DND-41 (cell line): ENCODE data around the gene SETBP1.

Source experiments
- ATAC-seq: fragments of 200-7000 bp; cut with Tn5 transposase; 3 replicates; pipeline ENCODE4 v1.9.1; 2021; ENCODE audit warnings: low read depth; ENCODE audit not compliant: insufficient read depth
- DNase-seq: peaks from one replicate; pipeline ENCODE4 v3.0.0-alpha.2; 2020
- H2AFZ ChIP-seq: 2 replicates; pipeline ENCODE4 v1.6.0; 2012; ENCODE audit warnings: low read depth, low read length
- H3K27ac ChIP-seq: 2 replicates; pipeline ENCODE4 v1.5.1; 2012; ENCODE audit warnings: low read length, inconsistent platforms
- H3K27me3 ChIP-seq: fragments of 200-600 bp; sonication (generic); 2 replicates; pipeline ENCODE4 v1.6.0; 2012; ENCODE audit warnings: low read length, mild to moderate bottlenecking, inconsistent platforms; ENCODE audit not compliant: insufficient read depth, poor library complexity
- H3K36me3 ChIP-seq: 2 replicates; pipeline ENCODE4 v1.5.1; 2012; ENCODE audit warnings: low read length, inconsistent platforms; ENCODE audit not compliant: insufficient read depth
- H3K4me1 ChIP-seq: 2 replicates; pipeline ENCODE4 v1.5.1; 2012; ENCODE audit warnings: mild to moderate bottlenecking, low read length; ENCODE audit not compliant: insufficient read depth
- H3K4me2 ChIP-seq: 2 replicates; pipeline ENCODE4 v1.6.0; 2012; ENCODE audit warnings: mild to moderate bottlenecking, moderate library complexity, low read length, inconsistent platforms; ENCODE audit not compliant: insufficient read depth
- H3K4me3 ChIP-seq, 2 experiments: fragments of 200-600 bp in 1 of 2; shearing (Covaris generic) in 1 of 2; 2 replicates each; pipeline ENCODE4 v1.5.1; 2012 to 2016; ENCODE audit warnings: inconsistent platforms in 2 of 2, low read length in 2 of 2, mild to moderate bottlenecking in 2 of 2, low read depth in 1 of 2, moderate library complexity in 1 of 2
- H3K79me2 ChIP-seq: 2 replicates; pipeline ENCODE4 v1.6.0; 2012; ENCODE audit warnings: low read length, inconsistent platforms; ENCODE audit not compliant: insufficient read depth
- H3K9ac ChIP-seq: 2 replicates; pipeline ENCODE4 v1.6.0; 2012; ENCODE audit warnings: low read depth, mild to moderate bottlenecking, inconsistent platforms, low read length, moderate library complexity
- H3K9me3 ChIP-seq: 2 replicates; pipeline ENCODE4 v1.5.1; 2012; ENCODE audit warnings: low read length, moderate library complexity, mild to moderate bottlenecking, inconsistent platforms; ENCODE audit not compliant: insufficient read depth, severe bottlenecking
- H4K20me1 ChIP-seq: 2 replicates; pipeline ENCODE4 v1.6.0; 2012; ENCODE audit warnings: low read length; ENCODE audit not compliant: insufficient read depth
- EZH2 ChIP-seq: IDR thresholded peaks from 3 replicates; pipeline ENCODE4 v1.6.1; 2012; ENCODE audit warnings: borderline replicate concordance, low read depth, mild to moderate bottlenecking, moderate library complexity, low read length, inconsistent platforms; ENCODE audit not compliant: severe bottlenecking
- TF ChIP-seq, protein P1 (sequence below): IDR thresholded peaks from 2 replicates; pipeline ENCODE4 v1.5.1; 2012; ENCODE audit warnings: borderline replicate concordance, low read length, moderate library complexity, mild to moderate bottlenecking; ENCODE audit not compliant: poor library complexity, severe bottlenecking; ENCODE audit errors: extremely low read depth

Gene SETBP1

DNA sequence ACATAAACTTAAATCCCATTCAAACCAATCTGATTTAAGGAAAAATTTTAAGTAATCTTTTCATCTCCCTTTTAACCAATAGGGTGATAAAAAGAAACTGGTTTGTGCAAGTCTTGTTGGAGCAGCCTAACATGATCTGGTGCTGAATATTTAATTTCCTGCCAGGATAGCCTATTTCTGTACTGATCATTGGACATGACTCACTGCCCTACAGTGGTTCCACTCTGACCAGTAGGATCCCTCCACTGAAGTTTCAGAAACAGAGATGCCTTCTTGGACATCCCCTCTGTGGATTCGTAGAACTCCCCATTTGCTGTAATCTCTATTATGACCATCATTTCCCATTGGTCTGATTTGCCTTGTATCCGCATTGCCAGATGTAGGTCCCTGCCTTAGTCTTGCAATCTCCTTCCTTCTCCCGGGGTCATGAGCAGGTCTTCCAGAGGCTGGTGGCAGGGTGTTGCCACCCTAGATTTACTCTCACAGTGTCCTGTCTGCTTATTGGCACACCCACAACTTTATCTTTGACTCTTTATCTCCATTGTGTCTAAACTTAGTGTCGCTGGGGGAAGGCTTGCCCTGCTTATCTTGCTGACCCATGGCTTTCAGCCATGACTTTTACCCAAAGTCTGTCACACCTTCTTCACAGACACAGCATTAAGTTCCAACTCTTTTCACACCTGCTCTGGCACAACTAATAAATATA is 12.3 kb upstream of the SETBP1 start:
- no peaks in the 10 kb centered on the region for H3K36me3 ChIP-seq
- H3K9me3 ChIP-seq = no peaks in the 10 kb centered on the region
- no peak overlapping the region for H3K27ac ChIP-seq
- no peak overlapping the region for H3K4me3 ChIP-seq
- no peak overlapping the region for H3K4me2 ChIP-seq
- H4K20me1 ChIP-seq = no peaks in the 10 kb centered on the region
- no peak overlapping the region for H3K9ac ChIP-seq
- no peak for DNase-seq
- TF ChIP-seq, protein P1, sequence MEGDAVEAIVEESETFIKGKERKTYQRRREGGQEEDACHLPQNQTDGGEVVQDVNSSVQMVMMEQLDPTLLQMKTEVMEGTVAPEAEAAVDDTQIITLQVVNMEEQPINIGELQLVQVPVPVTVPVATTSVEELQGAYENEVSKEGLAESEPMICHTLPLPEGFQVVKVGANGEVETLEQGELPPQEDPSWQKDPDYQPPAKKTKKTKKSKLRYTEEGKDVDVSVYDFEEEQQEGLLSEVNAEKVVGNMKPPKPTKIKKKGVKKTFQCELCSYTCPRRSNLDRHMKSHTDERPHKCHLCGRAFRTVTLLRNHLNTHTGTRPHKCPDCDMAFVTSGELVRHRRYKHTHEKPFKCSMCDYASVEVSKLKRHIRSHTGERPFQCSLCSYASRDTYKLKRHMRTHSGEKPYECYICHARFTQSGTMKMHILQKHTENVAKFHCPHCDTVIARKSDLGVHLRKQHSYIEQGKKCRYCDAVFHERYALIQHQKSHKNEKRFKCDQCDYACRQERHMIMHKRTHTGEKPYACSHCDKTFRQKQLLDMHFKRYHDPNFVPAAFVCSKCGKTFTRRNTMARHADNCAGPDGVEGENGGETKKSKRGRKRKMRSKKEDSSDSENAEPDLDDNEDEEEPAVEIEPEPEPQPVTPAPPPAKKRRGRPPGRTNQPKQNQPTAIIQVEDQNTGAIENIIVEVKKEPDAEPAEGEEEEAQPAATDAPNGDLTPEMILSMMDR = no peak
- no peaks in the 10 kb centered on the region for H3K79me2 ChIP-seq
- H2AFZ ChIP-seq = no peak overlapping the region
- no peaks in the 10 kb centered on the region for H3K27me3 ChIP-seq
- no peaks in the 10 kb centered on the region for H3K4me1 ChIP-seq
- no peak for ATAC-seq

DNA sequence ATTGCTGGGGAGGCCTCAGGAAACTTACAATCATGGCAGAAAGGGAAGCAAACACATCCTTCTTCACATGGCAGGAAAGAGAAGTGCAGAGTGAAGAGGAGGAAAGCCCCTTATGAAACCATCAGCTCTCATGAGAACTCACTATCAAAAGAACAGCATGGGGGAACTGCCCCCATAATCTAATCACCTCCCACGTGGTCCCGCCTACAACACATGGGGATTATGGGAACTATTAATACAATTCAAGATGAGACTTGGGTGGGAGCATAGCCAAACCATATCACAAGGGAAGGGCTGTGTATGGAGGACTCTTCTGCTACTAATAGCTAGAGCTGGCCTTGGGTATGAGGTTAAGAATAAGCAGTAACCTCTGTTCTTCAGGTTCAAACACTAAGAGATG is 8.8 kb upstream of the SETBP1 start:
- no peak overlapping the region for H3K27ac ChIP-seq
- no peaks in the 10 kb centered on the region for H3K36me3 ChIP-seq
- H3K27me3 ChIP-seq = no peaks in the 10 kb centered on the region
- no peak overlapping the region for H3K4me3 ChIP-seq
- no peaks in the 10 kb centered on the region for H4K20me1 ChIP-seq
- no peaks in the 10 kb centered on the region for H3K4me1 ChIP-seq
- no peak for TF ChIP-seq EZH2
- TF ChIP-seq, protein P1 = no peak
- no peak overlapping the region for H3K9ac ChIP-seq
- no peak for ATAC-seq
- H3K9me3 ChIP-seq = no peaks in the 10 kb centered on the region
- no peak overlapping the region for H2AFZ ChIP-seq
- no peaks in the 10 kb centered on the region for H3K79me2 ChIP-seq
- no peak overlapping the region for H3K4me2 ChIP-seq
- no peak for DNase-seq

DNA sequence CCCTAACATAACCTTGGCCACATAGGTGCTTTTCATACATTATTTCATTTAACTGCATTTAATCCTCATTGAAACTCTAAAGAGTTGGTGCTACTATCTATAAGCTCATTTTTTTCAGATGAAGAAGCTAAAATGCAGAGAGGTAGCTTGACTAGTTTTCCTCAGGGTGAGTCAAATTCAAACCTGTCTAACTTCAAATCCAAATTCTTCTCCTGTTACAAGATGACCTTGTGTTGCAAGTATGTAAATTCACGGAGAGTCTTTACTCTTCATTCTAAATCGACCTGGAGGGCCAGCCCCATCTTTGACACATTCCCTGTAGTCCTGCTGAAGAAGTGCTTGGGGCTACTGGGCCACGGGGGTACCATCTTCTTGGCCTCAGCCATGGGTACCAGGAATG is 8.2 kb upstream of the SETBP1 start:
- H3K4me2 ChIP-seq = no peak overlapping the region
- DNase-seq = no peak
- no peaks in the 10 kb centered on the region for H3K9me3 ChIP-seq
- no peak overlapping the region for H2AFZ ChIP-seq
- H3K36me3 ChIP-seq = no peaks in the 10 kb centered on the region
- H3K79me2 ChIP-seq = no peaks in the 10 kb centered on the region
- no peak overlapping the region for H3K27ac ChIP-seq
- ATAC-seq = no peak
- no peaks in the 10 kb centered on the region for H3K4me1 ChIP-seq
- TF ChIP-seq, protein P1 = no peak
- TF ChIP-seq EZH2 = no peak
- H3K4me3 ChIP-seq = no peak overlapping the region
- no peaks in the 10 kb centered on the region for H3K27me3 ChIP-seq
- H3K9ac ChIP-seq = no peak overlapping the region
- H4K20me1 ChIP-seq = no peaks in the 10 kb centered on the region
